ENCODE results near the gene PLXNA1.

DNA sequence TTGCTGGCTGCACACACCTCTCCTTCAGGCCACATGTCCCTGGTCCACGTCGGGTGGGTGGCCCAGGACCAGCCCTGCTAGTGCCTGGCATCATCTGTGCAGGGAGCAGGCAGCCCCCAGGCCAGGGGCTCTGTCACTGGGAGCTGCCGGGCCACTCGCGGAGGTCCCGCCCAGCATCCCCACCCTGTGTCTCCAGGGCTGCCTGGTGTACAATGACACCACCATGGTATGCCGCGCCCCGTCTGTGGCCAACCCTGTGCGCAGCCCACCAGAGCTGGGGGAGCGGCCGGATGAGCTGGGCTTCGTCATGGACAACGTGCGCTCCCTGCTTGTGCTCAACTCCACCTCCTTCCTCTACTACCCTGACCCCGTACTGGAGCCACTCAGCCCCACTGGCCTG lies 34.3 kb downstream of the PLXNA1 start:
- TF ChIP-seq, protein P1, sequence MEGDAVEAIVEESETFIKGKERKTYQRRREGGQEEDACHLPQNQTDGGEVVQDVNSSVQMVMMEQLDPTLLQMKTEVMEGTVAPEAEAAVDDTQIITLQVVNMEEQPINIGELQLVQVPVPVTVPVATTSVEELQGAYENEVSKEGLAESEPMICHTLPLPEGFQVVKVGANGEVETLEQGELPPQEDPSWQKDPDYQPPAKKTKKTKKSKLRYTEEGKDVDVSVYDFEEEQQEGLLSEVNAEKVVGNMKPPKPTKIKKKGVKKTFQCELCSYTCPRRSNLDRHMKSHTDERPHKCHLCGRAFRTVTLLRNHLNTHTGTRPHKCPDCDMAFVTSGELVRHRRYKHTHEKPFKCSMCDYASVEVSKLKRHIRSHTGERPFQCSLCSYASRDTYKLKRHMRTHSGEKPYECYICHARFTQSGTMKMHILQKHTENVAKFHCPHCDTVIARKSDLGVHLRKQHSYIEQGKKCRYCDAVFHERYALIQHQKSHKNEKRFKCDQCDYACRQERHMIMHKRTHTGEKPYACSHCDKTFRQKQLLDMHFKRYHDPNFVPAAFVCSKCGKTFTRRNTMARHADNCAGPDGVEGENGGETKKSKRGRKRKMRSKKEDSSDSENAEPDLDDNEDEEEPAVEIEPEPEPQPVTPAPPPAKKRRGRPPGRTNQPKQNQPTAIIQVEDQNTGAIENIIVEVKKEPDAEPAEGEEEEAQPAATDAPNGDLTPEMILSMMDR (IDR thresholded peaks at IDR 0.05) = no peak
- TF ChIP-seq ZFX (IDR thresholded peaks at IDR 0.05; ENCODE audit: borderline replicate concordance) = no peak

All from 22Rv1 (cell line).